Epithelial cell of prostate (primary cell): Measurements from ENCODE around the gene NEK10.
"Not testable (repeated sequence)": the region's sequence is repeated elsewhere in the genome, so short reads cannot be mapped to it uniquely, and the experiment has no call there.

Source experiments
- DNase-seq: peaks from one replicate; pipeline ENCODE4 v3.0.0-alpha.2; 2011; ENCODE audit warnings: low read depth, low spot score
- H3K27ac ChIP-seq: fragments of 450-650 bp; 2 replicates; pipeline ENCODE4 v1.5.1; 2017; ENCODE audit warnings: mild to moderate bottlenecking

NEK10 gene

DNA sequence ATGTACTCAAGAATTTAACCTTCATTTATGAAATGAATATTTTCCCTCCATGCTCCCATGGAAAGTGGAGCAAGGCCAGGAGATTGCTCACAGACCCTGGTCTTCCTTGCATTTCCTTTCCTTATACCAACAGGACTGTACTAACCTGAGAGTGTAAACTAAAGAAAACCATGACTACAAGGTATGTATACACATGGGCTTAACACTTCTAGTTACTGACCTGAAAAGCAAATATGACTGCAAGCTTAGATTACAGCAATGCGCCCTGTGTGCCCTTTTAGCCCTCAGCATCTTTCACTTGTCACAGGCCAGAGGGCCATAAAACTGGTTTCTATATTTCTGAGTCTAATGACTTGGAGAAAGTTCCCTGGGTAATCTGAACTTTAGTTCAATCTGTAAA, 52.1 kb downstream of the NEK10 start:
- no peak for DNase-seq
- H3K27ac ChIP-seq, result no peak overlapping the region

- no peak for DNase-seq
- no peak overlapping the region for H3K27ac ChIP-seq
Observed at GRCh38 chr3:27315003-27315402, 54.2 kb downstream of the NEK10 start.

DNA sequence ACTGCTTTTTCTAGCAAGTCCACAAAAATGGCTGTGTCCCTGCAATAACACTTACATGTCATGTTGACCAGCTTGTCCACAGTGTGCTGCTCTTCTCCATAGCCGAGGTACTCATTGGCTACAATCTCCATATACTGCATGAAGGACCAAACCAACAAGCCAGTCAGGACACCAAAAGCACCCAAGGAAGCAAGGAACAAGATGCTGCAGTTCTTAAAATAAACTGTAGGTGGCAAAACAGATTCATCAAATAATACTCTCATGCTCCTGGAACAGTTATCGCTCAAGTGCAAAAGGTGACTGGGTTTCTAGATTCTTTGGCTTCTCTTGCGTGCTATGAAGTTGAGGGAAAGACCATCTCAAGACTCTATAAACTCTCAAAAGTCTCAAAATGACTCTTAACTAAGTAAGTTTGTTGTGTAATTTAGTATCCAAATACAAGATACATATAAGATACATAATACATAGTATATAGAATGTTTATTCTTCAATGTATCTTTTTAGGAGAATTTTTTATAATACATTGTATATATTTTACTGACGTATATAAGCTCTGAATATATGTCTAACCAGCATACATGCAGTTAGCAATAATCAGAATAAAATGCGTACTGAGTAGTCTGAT, 57.0 kb downstream of the NEK10 start:
- H3K27ac ChIP-seq, result no peak overlapping the region
- DNase-seq, result peak; percentile 20

DNA sequence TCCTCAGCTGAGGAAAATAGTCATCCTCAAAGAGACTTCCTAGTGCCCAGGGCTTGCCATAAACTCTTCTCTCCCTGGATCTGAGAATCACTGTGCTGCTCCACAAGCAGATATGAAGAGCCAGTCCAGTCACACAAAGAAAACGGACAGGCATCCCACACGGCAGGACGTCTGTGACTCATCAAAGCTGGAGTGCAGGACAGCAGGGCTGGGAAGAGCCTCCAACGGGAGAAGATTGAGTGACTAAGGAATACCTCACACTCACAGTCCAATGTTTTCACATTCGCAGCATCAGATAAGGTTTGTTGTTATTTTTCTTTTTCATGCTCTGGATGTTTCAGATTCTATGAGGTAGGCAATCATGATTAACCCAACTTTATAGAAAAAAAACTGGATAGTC, 57.8 kb downstream of the NEK10 start:
- peak; percentile 58 for DNase-seq
- no peak overlapping the region for H3K27ac ChIP-seq

- H3K27ac ChIP-seq, result no peak overlapping the region
- no peak for DNase-seq
Observed at GRCh38 chr3:27310688-27311087, 58.5 kb downstream of the NEK10 start.

DNA sequence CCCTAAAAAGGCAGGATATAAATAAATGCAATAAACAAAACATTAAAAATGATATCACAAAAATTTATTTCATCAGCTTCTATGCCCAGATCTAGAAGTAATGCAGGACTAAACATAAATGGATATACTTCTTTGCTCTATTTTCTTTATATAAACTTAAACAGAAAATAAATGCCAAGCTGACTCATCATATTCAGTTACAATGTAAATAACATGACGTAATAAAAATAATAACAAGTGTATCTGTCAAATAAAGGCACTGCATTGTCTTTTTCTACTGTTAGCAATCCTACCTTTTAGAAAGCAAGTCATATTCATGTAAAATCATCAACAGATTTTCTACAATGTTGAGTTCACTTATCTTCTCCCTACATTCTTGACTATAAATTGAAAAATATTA, 61.6 kb downstream of the NEK10 start:
- H3K27ac ChIP-seq, result no peak overlapping the region
- DNase-seq, result no peak

- no peak overlapping the region for H3K27ac ChIP-seq
- DNase-seq, result no peak
Observed at GRCh38 chr3:27302891-27303290, 66.3 kb downstream of the NEK10 start.

- DNase-seq, H3K27ac ChIP-seq: not testable (repeated sequence)
Observed at GRCh38 chr3:27298981-27299380, 70.2 kb downstream of the NEK10 start.

DNA sequence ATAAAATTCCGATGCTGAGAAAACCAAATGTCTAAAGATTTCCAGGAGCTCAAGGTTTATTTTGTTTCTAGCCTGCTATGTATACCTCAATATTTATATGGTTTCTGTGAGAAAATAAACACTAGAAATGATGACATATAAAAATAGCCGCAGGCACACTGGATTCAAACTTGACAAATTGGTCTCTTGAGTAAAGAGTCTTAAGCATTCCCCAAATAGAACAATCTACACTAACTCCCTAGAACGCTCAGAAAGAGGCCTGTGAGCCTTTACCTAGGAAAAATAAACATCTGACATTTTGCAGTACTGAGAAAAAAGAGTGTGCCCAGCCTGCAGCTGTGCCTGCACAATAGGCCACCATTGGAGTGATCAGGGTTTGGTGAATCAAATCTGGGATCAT, 75.2 kb downstream of the NEK10 start:
- no peak for DNase-seq

GRCh38 chr3:27290760-27291159, 78.4 kb downstream of the NEK10 start:
- DNase-seq, result no peak
- no peak overlapping the region for H3K27ac ChIP-seq

More for the DNA sequence above, 75.2 kb downstream of the NEK10 start:
- no peak overlapping the region for H3K27ac ChIP-seq

DNA sequence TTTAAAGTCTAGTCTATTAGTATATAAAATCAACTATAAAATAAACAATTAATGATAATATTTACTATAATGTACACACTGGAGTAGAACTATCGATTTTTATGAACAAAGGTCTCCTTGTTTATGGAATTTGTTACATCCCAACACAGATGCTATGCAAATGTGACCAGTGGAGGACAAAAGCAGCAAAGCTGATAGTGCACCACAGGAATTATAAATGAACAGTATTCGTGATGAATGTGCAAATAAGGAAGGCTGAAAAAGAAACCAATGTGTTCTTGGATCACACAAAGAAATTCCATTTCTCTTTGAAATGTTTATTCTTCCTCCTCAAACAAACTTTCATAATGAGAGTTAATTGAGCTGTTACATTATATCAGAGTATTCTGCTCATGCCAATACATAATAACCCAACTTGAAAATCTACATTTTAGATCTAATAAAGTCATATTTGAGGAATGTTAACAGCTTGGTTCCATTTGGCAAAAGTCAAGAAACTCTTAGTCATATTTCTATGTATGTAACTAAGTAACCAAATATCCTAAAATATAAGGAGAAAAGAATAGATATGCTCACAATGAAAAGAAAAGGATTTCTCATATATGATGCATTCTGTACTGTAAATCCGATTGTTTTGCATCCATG, 79.3 kb downstream of the NEK10 start:
- H3K27ac ChIP-seq, result no peak overlapping the region
- DNase-seq, result no peak

DNA sequence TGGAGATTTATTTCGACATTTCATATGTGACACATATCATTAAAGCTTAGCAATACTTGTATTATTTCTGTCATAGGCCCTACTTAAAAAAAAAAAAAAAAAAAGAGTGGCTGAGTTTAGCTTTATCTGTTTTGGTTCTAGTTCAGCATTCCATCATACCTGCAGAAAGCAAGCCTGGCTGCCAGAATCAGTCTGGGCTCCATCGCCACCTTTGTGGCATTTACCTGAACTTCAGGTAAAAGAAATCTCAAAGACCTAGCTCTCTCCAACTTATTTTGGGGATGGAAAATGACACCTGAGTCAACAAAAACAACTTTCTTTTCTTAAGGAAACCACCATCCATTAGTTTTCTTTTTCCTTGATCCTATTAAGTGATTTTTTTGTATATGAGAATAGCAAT, 82.1 kb downstream of the NEK10 start:
- no peak for DNase-seq
- H3K27ac ChIP-seq, result no peak overlapping the region

DNA sequence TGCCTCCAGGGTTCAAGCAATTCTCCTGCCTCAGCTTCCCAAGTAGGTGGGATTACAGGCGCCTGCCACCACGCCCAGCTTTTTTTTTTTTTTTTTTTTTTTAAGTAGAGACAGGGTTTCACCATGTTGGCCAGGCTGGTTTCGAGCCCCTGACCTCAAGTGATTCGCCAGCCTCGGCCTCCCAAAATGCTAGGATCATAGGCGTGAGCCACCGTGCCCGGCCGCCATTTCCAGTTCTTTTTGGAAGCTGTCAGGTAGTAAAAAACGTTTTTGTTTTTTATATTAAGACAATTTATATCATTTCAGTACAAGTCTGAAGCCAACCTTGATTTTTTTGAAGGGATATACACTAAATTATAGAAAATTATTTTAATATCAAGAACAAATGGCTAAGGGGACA, 82.7 kb downstream of the NEK10 start:
- H3K27ac ChIP-seq, DNase-seq: not testable (repeated sequence)

- DNase-seq, result no peak
Observed at GRCh38 chr3:27285668-27286067, 83.5 kb downstream of the NEK10 start.

DNA sequence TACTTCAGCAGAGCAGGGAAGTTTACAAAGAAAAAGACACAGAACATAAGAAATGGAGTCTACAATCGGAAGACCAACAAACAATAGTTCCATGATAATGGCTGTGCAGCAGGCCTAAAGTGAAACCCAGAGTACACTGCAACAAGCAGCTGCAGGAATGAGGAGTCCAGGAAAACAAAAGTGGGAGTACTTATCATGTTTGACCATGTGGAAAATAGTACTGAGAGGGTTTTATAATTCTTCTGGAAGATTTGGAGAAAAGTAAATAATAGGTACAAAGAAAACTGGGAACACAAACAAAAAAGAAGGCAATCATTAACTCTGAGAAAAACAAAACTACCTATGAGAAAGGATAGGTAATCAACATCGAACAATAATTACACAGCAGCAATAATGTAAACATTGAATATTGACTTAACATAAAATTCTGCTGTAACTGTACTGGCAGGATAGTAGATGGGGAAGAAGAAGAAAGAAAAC, 87.5 kb downstream of the NEK10 start:
- no peak overlapping the region for H3K27ac ChIP-seq
- DNase-seq, result no peak

More at GRCh38 chr3:27285668-27286067, 83.5 kb downstream of the NEK10 start:
- no peak overlapping the region for H3K27ac ChIP-seq

GRCh38 chr3:27279123-27279522, 90.1 kb downstream of the NEK10 start:
- no peak for DNase-seq
- H3K27ac ChIP-seq, result no peak overlapping the region

DNA sequence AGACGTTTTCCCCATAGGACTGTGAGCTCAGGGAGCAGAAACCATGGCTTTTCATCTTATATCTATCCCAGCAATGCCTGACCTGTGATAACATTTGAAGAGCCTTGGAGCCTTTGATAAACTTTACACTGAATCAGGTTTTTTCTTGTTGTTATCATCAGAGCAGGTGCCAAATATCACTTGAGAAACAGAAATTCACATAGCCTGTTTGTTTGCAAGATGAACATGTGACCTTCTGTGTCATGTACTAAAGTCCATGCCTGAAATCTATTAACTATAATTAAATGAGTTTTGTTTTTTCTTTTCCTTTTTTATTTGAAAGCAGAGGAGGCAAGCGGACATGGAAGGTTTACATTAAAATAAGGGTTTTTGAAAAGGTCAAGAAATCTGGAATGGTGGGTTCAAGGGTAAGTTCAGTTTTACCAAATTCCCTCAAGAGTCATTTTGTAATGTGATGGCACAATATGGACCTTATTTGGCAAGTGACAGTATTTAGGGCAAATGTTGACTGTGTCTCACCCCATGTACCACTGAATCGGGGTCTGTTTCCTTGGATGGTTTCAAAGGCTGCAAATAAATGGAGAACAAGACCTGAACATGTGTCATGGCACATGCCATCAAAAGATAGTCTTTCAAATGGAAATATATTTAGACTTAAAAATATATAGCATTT, 90.7 kb downstream of the NEK10 start:
- no peak for DNase-seq
- no peak overlapping the region for H3K27ac ChIP-seq

DNA sequence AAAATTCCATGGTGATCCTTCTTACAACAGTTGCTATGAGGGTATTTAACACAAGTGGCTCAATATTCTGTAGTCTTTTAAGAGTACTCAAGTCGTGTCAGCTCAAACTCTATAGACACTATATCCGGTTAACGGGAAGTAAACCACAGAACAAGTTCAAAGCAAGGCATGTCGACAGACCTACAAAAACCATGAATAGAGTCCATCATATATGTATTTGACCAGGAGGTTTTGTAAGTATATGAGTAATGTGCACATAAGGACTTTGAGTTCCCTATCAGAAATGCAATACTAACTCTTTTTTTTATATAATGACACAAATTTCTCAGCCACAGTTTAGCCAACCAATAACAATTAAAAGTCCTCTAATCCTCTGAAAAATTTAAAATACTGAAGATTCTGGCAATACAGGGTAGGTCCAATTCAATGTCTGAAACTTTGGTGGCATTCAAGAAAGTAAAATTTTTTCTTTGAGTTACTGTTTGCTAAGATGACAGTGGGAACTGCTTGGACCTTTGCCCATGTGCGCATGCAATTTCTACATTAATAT, 93.7 kb downstream of the NEK10 start:
- H3K27ac ChIP-seq, result no peak overlapping the region
- no peak for DNase-seq

GRCh38 chr3:27271890-27272289, 97.3 kb downstream of the NEK10 start:
- no peak for DNase-seq
- H3K27ac ChIP-seq, result no peak overlapping the region

DNA sequence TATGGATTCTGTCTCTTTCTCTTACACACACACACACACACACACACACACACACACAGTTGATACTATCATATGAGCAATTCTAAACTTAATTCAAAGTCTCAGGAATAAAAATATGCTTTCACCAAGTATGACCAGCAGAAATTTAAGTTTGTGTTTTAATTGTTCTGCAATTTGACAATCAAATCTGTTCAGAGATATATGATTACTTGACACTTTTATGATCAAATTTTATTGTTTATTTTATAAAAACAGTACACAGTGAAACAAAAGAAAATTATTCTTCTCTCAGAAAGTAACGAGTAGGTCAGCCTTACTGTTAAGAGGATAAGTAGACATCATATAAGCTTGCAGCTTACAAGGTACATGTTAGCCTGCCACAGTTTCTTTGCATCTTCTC, 114.3 kb downstream of the NEK10 start:
- DNase-seq, result no peak
- H3K27ac ChIP-seq, result no peak overlapping the region

DNA sequence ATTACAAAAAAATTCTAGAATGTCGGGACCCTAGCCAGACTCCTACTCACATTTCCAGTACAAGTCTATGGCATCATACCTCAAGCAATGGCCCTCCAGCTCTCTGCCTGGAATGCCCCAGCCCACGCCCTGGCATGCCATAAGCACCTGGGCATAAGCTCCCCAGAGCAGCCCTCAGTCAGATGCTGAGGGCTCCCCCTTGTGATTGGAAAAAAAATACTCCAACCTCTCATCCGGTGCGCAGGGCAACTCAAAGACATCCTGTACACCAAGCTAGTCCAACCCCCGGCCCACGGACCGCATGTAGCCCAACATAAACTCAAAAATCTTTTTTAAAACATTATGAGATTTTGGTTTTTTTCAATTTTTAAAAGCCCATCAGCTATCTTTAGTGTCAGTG, 115.4 kb downstream of the NEK10 start:
- peak; percentile 8 for DNase-seq
- H3K27ac ChIP-seq, result no peak overlapping the region
